HepG2 (cell line): ENCODE results near the gene DAZAP1. TPM values are rescaled to one million over a fixed set of nuclear protein-coding genes. Genes with fewer than 3 reads are reported as not detected.

Source experiments
- ATAC-seq: fragments of 200-7000 bp; cut with Tn5 transposase; 3 replicates; pipeline ENCODE4 v1.9.1; 2020; ENCODE audit warnings: mild to moderate bottlenecking, moderate library complexity
- BruUV-seq: library from RNA; stranded (reverse); fragments of 400-500 nt; replicated peaks from 2 replicates; lab custom pipeline; 2021; lab: Mats Ljungman, UMichigan
- CTCF ChIA-PET: fragments of 300-600 bp; formaldehyde crosslinking; extraction: SDS; loops from one replicate; lab custom pipeline; 2021; ENCODE audit warnings: low total read pairs, inconsistent platforms, low intra/inter-chr PET ratio; lab: Yijun Ruan, JAX
- POLR2A ChIA-PET: fragments of 350-600 bp; sonication (Branson Sonifier 250); formaldehyde crosslinking; loops from one replicate; lab custom pipeline; 2020; ENCODE audit warnings: antibody characterized with exemption, inconsistent platforms; lab: Yijun Ruan, JAX
- DNase-seq: peaks from one replicate; pipeline ENCODE4 v3.0.0-alpha.2; 2015; ENCODE audit warnings: low spot score
- FAIRE-seq: peaks from 3 replicates; lab custom pipeline; 2011; peaks lifted over from hg19 to GRCh38; lab: Jason Lieb, UNC
- H2AFZ ChIP-seq: one replicate; pipeline ENCODE4 v1.6.1; 2011; ENCODE audit warnings: low read length, inconsistent platforms
- H3K27ac ChIP-seq: fragments of 300-600 bp; 3 replicates; pipeline ENCODE4 v1.8.0; 2011; ENCODE audit warnings: mixed run types, mild to moderate bottlenecking, mixed read lengths, low read length, inconsistent platforms; ENCODE audit not compliant: insufficient read depth; ENCODE audit errors: extremely low read length
- H3K27me3 ChIP-seq, 2 experiments: fragments of 200-600 bp in 1 of 2; 2 replicates in 1 of 2; 3 replicates in 1 of 2; pipeline versions ENCODE4 v1.6.0 to v1.8.0; 2011; ENCODE audit warnings: low read length in 2 of 2, mild to moderate bottlenecking in 2 of 2, moderate library complexity in 2 of 2, inconsistent platforms in 1 of 2; ENCODE audit not compliant: insufficient read depth in 2 of 2, control insufficient read depth in 1 of 2
- H3K36me3 ChIP-seq, 2 experiments: fragments of 200-600 bp in 1 of 2; replicated peaks in 1 of 2; 2 replicates in 1 of 2; 3 replicates in 1 of 2; pipeline versions ENCODE4 v1.5.1 to v1.8.0; 2011; ENCODE audit warnings: low read length in 2 of 2, inconsistent platforms in 1 of 2; ENCODE audit not compliant: insufficient read depth in 2 of 2, control insufficient read depth in 1 of 2
- H3K4me1 ChIP-seq: 2 replicates; pipeline ENCODE4 v1.5.1; 2012; ENCODE audit warnings: low read length, inconsistent platforms; ENCODE audit not compliant: insufficient read depth
- H3K4me2 ChIP-seq: 2 replicates; pipeline ENCODE4 v1.6.0; 2011; ENCODE audit warnings: low read depth, low read length, inconsistent platforms
- H3K4me3 ChIP-seq, 3 experiments: fragments of 200-600 bp in 1 of 3; sonication (generic), shearing (Covaris generic) in 1 of 3; replicated peaks in 1 of 3; 2 replicates each; pipeline ENCODE4 v1.5.1; 2011 to 2016; ENCODE audit warnings: low read length in 3 of 3, inconsistent platforms in 2 of 3, low read depth in 2 of 3, mild to moderate bottlenecking in 2 of 3, control low read depth in 1 of 3, mixed read lengths in 1 of 3; ENCODE audit not compliant: insufficient read depth in 1 of 3
- H3K79me2 ChIP-seq: one replicate; pipeline ENCODE4 v1.6.1; 2011; ENCODE audit warnings: low read length, inconsistent platforms; ENCODE audit not compliant: insufficient read depth
- H3K9ac ChIP-seq: 2 replicates; pipeline ENCODE4 v1.6.0; 2011; ENCODE audit warnings: mild to moderate bottlenecking, low read depth, low read length, inconsistent platforms; ENCODE audit not compliant: insufficient read depth
- H3K9me3 ChIP-seq: 2 replicates; pipeline ENCODE4 v1.5.1; 2012; ENCODE audit warnings: mild to moderate bottlenecking, low read length
- H4K20me1 ChIP-seq: 2 replicates; pipeline ENCODE4 v1.6.0; 2011; ENCODE audit warnings: inconsistent platforms, mild to moderate bottlenecking, low read length, moderate library complexity; ENCODE audit not compliant: insufficient read depth
- ELF3 ChIP-seq: IDR thresholded peaks from 2 replicates; pipeline ENCODE4 v1.6.1; 2016; ENCODE audit warnings: missing genetic modification reagents, missing compliant biosample characterization
- HNF4G ChIP-seq, 2 experiments: sonication (generic) in 1 of 2; formaldehyde crosslinking in 1 of 2; IDR thresholded peaks; 2 replicates each; pipeline versions ENCODE4 v1.4.0 to v1.6.1; 2011 to 2020; ENCODE audit warnings: borderline replicate concordance in 2 of 2, low read depth in 2 of 2, mild to moderate bottlenecking in 2 of 2, low read length in 1 of 2, missing genetic modification reagents in 1 of 2, moderate library complexity in 1 of 2
- HNRNPL ChIP-seq: fragments of 200-400 bp; formaldehyde crosslinking; IDR thresholded peaks from 2 replicates; pipeline ENCODE4 v1.6.1; 2017; ENCODE audit warnings: mild to moderate bottlenecking, low read depth, low read length
- NFATC3 ChIP-seq: sonication (generic); formaldehyde crosslinking; IDR thresholded peaks from 2 replicates; pipeline ENCODE4 v1.5.1; 2020; ENCODE audit warnings: mild to moderate bottlenecking, missing genetic modification reagents
- NFIC ChIP-seq: IDR thresholded peaks from 2 replicates; pipeline ENCODE4 v1.6.1; 2012; ENCODE audit warnings: mild to moderate bottlenecking, low read length, inconsistent platforms
- NONO ChIP-seq, 2 experiments: fragments of 450-650 bp in 1 of 2; sonication (generic) in 1 of 2; formaldehyde crosslinking in 1 of 2; IDR thresholded peaks in 1 of 2; conservative IDR thresholded peaks in 1 of 2; 2 replicates each; pipeline versions ENCODE4 v1.6.1 to v1.8.0; 2017 to 2022; ENCODE audit warnings: mild to moderate bottlenecking in 1 of 2, missing genetic modification reagents in 1 of 2, moderate library complexity in 1 of 2
- PHF21A ChIP-seq: sonication (generic); formaldehyde crosslinking; IDR thresholded peaks from 2 replicates; pipeline ENCODE4 v1.5.0; 2020; ENCODE audit warnings: mild to moderate bottlenecking, missing genetic modification reagents
- SKI ChIP-seq: fragments of 450-650 bp; IDR thresholded peaks from one replicate; pipeline ENCODE4 v1.6.1; 2018; ENCODE audit warnings: mild to moderate bottlenecking; ENCODE audit not compliant: partially characterized antibody
- ZBTB38 ChIP-seq: sonication (generic); formaldehyde crosslinking; IDR thresholded peaks from 2 replicates; pipeline ENCODE4 v1.5.1; 2020; ENCODE audit warnings: mild to moderate bottlenecking, missing genetic modification reagents
- ZMYM3 ChIP-seq: sonication (generic); formaldehyde crosslinking; IDR thresholded peaks from 2 replicates; pipeline ENCODE4 v1.5.1; 2020; ENCODE audit warnings: mild to moderate bottlenecking, missing genetic modification reagents
- ZNF232 ChIP-seq: sonication (generic); formaldehyde crosslinking; IDR thresholded peaks from 2 replicates; pipeline ENCODE4 v1.4.0; 2020; ENCODE audit warnings: missing genetic modification reagents, borderline replicate concordance
- ZNF292 ChIP-seq: sonication (generic); formaldehyde crosslinking; IDR thresholded peaks from 2 replicates; pipeline ENCODE4 v1.8.1; 2022; ENCODE audit warnings: mild to moderate bottlenecking, low read depth, missing genetic modification reagents, borderline replicate concordance
- ZNF343 ChIP-seq: sonication (generic); formaldehyde crosslinking; IDR thresholded peaks from 2 replicates; pipeline ENCODE4 v1.4.0; 2020; ENCODE audit warnings: mild to moderate bottlenecking, missing genetic modification reagents
- ZNF496 ChIP-seq: sonication (generic); formaldehyde crosslinking; IDR thresholded peaks from 2 replicates; pipeline ENCODE4 v1.8.1; 2023; ENCODE audit warnings: mild to moderate bottlenecking, moderate library complexity, missing genetic modification reagents; ENCODE audit not compliant: insufficient replicate concordance
- ZNF616 ChIP-seq: sonication (generic); formaldehyde crosslinking; IDR thresholded peaks from 2 replicates; pipeline ENCODE4 v1.5.0; 2020; ENCODE audit warnings: low read depth, mild to moderate bottlenecking, missing genetic modification reagents
- WGBS: methylation state at CpG from one replicate; pipeline ENCODE4 v1.1.6; 2017; ENCODE audit warnings: low lambda C conversion rate; 5-methylcytosine and 5-hydroxymethylcytosine counted together
- in situ Hi-C: cut with HindIII; loops from 2 replicates; pipeline ENCODE4 v1.10.0; 2017; ENCODE audit warnings: low pct_unique_long_range_greater_than_20kb; ENCODE audit not compliant: extremely low pct_ligation_motif_present
- intact Hi-C: fragments of 100-400 bp; cut with micrococcal nuclease; formaldehyde crosslinking; loops from one replicate; pipeline ENCODE4 v1.10.0; 2022; ENCODE audit not compliant: unreplicated experiment
- polyA plus RNA-seq, 8 experiments: library from polyadenylated mRNA; depleted of rRNA in 3 of 8; stranded (reverse) in 7 of 8; unstranded in 1 of 8; fragments of >200 nt; fragmentation: Illumina TruSeq in 4 of 8; extraction: Trizol in 4 of 8; gene quantifications; 2 replicates each; pipeline versions ENCODE4 v1.2.1 to v1.2.3, GENCODE V29; 2011 to 2016; ENCODE audit warnings: low read depth in 4 of 8, missing spikeins in 1 of 8, mixed read lengths in 1 of 8; ENCODE audit not compliant: insufficient read depth in 1 of 8
- total RNA-seq, 5 experiments: library from RNA; depleted of rRNA; stranded (reverse); fragments of >200 nt; fragmentation: Illumina TruSeq; extraction: Trizol; gene quantifications; 2 replicates each; pipeline ENCODE4 v1.2.3, GENCODE V29; 2016; ENCODE audit warnings: low read depth in 1 of 5
- TF ChIP-seq, protein P1 (sequence below): sonication (generic); formaldehyde crosslinking; IDR thresholded peaks from 2 replicates; pipeline ENCODE4 v1.4.0; 2020; ENCODE audit warnings: missing genetic modification reagents, borderline replicate concordance
- TF ChIP-seq, protein P2 (sequence below), 2 experiments: sonication (generic) in 1 of 2; formaldehyde crosslinking in 1 of 2; IDR thresholded peaks; 2 replicates each; pipeline versions ENCODE4 v1.4.0 to v1.6.1; 2018 to 2020; ENCODE audit warnings: missing genetic modification reagents in 2 of 2, borderline replicate concordance in 1 of 2, low read depth in 1 of 2, mild to moderate bottlenecking in 1 of 2, missing biosample characterization in 1 of 2

Gene DAZAP1
- total and polyA plus RNA-seq, 2 of the 13 experiments (the other 11 are each of a cell fraction or from before 2014, with no cell fraction given) = 63.3 to 79.2 TPM

DNA sequence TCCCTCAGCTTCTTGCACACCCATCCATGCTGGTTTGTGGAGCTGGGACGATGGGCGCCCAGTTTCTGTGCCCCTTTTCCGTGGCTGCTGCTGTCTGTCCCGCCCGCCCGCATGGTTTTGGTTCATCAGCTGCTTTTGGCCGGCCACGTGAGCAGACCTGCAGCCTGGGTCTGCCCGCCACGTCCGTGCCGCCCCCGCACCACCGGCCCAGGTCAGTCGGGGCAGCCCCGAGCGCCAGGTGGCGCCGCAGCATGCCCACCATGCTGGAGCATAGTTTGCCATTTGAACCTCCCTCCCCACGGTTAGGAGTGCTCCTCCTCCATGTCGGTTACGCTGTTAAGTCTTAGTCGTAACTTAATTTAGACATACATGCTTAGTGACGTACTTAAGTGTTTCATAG, 15.6 kb downstream of the DAZAP1 start (continued):
- TF ChIP-seq NFATC3 = no peak
- TF ChIP-seq, protein P1, sequence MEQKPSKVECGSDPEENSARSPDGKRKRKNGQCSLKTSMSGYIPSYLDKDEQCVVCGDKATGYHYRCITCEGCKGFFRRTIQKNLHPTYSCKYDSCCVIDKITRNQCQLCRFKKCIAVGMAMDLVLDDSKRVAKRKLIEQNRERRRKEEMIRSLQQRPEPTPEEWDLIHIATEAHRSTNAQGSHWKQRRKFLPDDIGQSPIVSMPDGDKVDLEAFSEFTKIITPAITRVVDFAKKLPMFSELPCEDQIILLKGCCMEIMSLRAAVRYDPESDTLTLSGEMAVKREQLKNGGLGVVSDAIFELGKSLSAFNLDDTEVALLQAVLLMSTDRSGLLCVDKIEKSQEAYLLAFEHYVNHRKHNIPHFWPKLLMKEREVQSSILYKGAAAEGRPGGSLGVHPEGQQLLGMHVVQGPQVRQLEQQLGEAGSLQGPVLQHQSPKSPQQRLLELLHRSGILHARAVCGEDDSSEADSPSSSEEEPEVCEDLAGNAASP = no peak

DNA sequence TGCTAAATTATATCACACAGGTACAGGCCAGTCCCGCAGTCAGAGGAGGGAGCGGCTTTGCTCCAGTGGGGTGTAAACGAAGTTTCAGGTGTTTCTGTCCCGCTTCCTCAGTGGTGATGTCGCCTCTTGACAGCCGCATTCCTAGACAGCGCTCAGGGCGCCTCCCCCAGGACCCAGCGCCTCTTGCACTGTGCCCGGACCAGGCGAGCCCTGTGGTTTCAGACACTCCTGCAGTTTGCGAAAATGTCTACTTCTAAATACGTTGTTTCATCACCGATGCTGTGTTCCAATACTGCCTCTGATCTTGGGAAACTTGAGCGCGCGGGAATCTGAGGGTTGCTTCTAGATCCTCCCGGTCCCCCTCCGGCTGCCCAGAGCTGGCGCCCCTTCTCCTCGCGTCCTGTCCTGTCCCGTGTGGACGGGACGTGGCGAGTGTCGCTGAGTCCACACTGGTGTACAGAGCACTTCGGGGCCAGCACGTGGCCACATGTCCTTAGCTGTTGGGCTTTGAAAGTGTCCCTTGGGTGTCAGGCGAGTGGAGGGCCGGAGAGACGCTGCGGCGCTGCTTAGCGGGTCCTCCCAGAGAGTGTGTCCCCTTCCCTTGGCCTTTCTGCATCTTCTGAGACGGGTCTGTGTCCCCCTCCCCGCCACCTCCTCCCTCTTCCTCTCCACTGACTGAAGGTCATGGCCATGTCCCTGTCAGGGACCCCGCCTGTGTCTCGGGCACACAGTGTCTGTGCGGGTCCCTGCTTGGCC, 16.2 kb downstream of the DAZAP1 start:
- FAIRE-seq (no peak), DNase-seq (no peak), ATAC-seq (peak; percentile 11)
- Histone ChIP-seq H2AFZ (no peak overlapping the region), H3K4me1 (peaks cover 41% of the 10 kb centered on the region), H3K27me3 (no peaks in the 10 kb centered on the region), H3K36me3 (peaks cover 28 to 78% of the 10 kb centered on the region in 2 experiments), H3K4me2 (peak overlapping the region; percentile 18; the same call in 1 of the 2 replicates), H3K79me2 (peaks cover 47% of the 10 kb centered on the region), H3K4me3 (no peak overlapping the region), H3K27ac (peak overlapping the region; percentile 71), H3K9me3 (no peaks in the 10 kb centered on the region), H3K9ac (0 out of 2 replicates have a peak overlapping the region, but pooled peaks have one; percentile 22), H4K20me1 (peaks cover 20% of the 10 kb centered on the region)
- ChIA-PET CTCF (no interaction called here), POLR2A (interaction anchor here (0.9 to 2.5 kb wide), 10 partner anchors 8 to 154 kb away, joined by 3 to 15 read pairs (median 5); partner anchors contain the start of gene CIRBP)
- in situ Hi-C loops (no loop called here), intact Hi-C loops (no loop called here)
- no TSS peak for BruUV-seq
- 91% methylated on average over 32 of the region's 40 CpGs for WGBS
- TF ChIP-seq ZNF292 (CRISPR knock-in tag) = 0 out of 2 replicates have a peak, but pooled peaks have one; percentile 13
- TF ChIP-seq PHF21A (CRISPR knock-in tag) = no peak
- no peak for TF ChIP-seq ZNF496 (CRISPR knock-in tag)
- 0 out of 2 replicates have a peak, but pooled peaks have one; percentile 21 for TF ChIP-seq ZMYM3 (CRISPR knock-in tag)
- TF ChIP-seq ZNF232 (CRISPR knock-in tag) = no peak
- peak; percentile 98 for TF ChIP-seq ZBTB38 (CRISPR knock-in tag)
- no peak for TF ChIP-seq NFIC
- TF ChIP-seq NONO (IDR thresholded peaks at IDR 0.05) = no peak
- no peak for TF ChIP-seq NONO (CRISPR knock-in tag; conservative IDR thresholded peaks at IDR 0.05)
- TF ChIP-seq SKI = peak; percentile 22
- TF ChIP-seq, protein P2, sequence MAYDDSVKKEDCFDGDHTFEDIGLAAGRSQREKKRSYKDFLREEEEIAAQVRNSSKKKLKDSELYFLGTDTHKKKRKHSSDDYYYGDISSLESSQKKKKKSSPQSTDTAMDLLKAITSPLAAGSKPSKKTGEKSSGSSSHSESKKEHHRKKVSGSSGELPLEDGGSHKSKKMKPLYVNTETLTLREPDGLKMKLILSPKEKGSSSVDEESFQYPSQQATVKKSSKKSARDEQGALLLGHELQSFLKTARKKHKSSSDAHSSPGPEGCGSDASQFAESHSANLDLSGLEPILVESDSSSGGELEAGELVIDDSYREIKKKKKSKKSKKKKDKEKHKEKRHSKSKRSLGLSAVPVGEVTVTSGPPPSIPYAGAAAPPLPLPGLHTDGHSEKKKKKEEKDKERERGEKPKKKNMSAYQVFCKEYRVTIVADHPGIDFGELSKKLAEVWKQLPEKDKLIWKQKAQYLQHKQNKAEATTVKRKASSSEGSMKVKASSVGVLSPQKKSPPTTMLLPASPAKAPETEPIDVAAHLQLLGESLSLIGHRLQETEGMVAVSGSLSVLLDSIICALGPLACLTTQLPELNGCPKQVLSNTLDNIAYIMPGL (CRISPR knock-in tag; IDR thresholded peaks at IDR 0.05; ENCODE audit: borderline replicate concordance in 1 of 2, low read depth in 1 of 2) = 0 out of 4 replicates have a peak, but pooled peaks of 1 of the 2 experiments have one; percentile 3
- no peak for TF ChIP-seq ELF3 (CRISPR knock-in tag)
- 0 out of 2 replicates have a peak, but pooled peaks have one; percentile 1 for TF ChIP-seq HNRNPL
- TF ChIP-seq ZNF343 = 0 out of 2 replicates have a peak, but pooled peaks have one; percentile 13
- TF ChIP-seq HNF4G (IDR thresholded peaks at IDR 0.05; ENCODE audit: borderline replicate concordance, low read depth, low read length) = peak; percentile 16; the same call in 1 of the 2 replicates
- TF ChIP-seq HNF4G (CRISPR knock-in tag; IDR thresholded peaks at IDR 0.05; ENCODE audit: borderline replicate concordance, low read depth) = no peak
- TF ChIP-seq ZNF616 (CRISPR knock-in tag) = no peak
